Ectodermal cell (in vitro differentiated cells): ENCODE measurements around the gene RTP1.
"Not testable (repeated sequence)": the region's sequence is repeated elsewhere in the genome, so short reads cannot be mapped to it uniquely, and the experiment has no call there.

ENCODE experiments used
- H3K27ac ChIP-seq: 2 replicates; pipeline ENCODE4 v1.7.0; 2013; ENCODE audit warnings: mild to moderate bottlenecking, low read depth, low read length; ENCODE audit not compliant: insufficient read depth, poor library complexity, severe bottlenecking
- H3K27me3 ChIP-seq: 2 replicates; pipeline ENCODE4 v1.7.0; 2013; ENCODE audit warnings: mild to moderate bottlenecking, low read length; ENCODE audit not compliant: insufficient read depth, control insufficient read depth, poor library complexity, severe bottlenecking
- H3K36me3 ChIP-seq: one replicate; pipeline ENCODE4 v1.7.0; 2013; ENCODE audit warnings: low read length; ENCODE audit not compliant: control insufficient read depth, insufficient read depth
- H3K4me1 ChIP-seq: one replicate; pipeline ENCODE4 v1.7.0; 2013; ENCODE audit warnings: low read length; ENCODE audit not compliant: control insufficient read depth, insufficient read depth
- H3K4me3 ChIP-seq: 2 replicates; pipeline ENCODE4 v1.7.0; 2013; ENCODE audit warnings: low read depth, low read length, control low read depth; ENCODE audit not compliant: insufficient read depth
- H3K9me3 ChIP-seq: 2 replicates; pipeline ENCODE4 v1.7.0; 2013; ENCODE audit warnings: mild to moderate bottlenecking, low read length, moderate library complexity; ENCODE audit not compliant: control insufficient read depth
- WGBS, 2 experiments: methylation state at CpG; one replicate each; pipeline ENCODE4 v1.1.7; 2013; ENCODE audit warnings: missing lambda C conversion rate in 2 of 2; 5-methylcytosine and 5-hydroxymethylcytosine counted together

Gene RTP1

GRCh38 chr3:187236962-187237361 lies 39.7 kb downstream of the RTP1 start:
- Histone ChIP-seq H3K4me1 (no peaks in the 10 kb centered on the region), H3K36me3 (no peaks in the 10 kb centered on the region), H3K27ac (no peak overlapping the region), H3K27me3 (no peaks in the 10 kb centered on the region), H3K9me3 (no peaks in the 10 kb centered on the region), H3K4me3 (no peak overlapping the region)
- WGBS, 2 experiments, result 85 to 89% methylated on average over 1 of the region's 1 CpG

GRCh38 chr3:187237741-187238140 lies 40.5 kb downstream of the RTP1 start:
- Histone ChIP-seq H3K36me3 (no peaks in the 10 kb centered on the region), H3K4me1 (no peaks in the 10 kb centered on the region), H3K9me3 (no peaks in the 10 kb centered on the region), H3K4me3 (no peak overlapping the region), H3K27me3 (no peaks in the 10 kb centered on the region), H3K27ac (no peak overlapping the region)

DNA sequence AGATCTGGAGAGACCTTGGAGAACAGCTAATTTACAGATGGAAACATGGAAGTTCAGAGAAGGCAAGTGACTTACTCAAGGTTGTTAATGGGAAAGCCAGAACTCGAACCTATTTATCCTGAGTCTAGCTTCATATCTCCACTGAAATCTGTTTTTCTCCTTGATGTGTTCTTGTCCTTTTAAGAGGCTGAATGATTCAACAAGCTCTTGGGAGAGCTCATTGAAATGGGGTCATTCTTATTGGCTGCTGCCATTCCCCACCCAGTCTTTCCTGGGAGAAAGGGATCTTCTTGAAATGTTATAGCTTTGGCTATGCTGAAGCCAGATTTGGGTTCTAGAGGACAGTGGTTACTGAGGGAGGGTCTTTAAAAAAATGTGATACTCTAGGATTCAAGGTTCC lies 41.0 kb downstream of the RTP1 start:
- Histone ChIP-seq H3K27ac (no peak overlapping the region), H3K9me3 (no peaks in the 10 kb centered on the region), H3K4me3 (no peak overlapping the region), H3K4me1 (no peaks in the 10 kb centered on the region), H3K36me3 (no peaks in the 10 kb centered on the region), H3K27me3 (no peaks in the 10 kb centered on the region)
- WGBS, 2 experiments, result 88 to 93% methylated on average over 1 of the region's 1 CpG

GRCh38 chr3:187238835-187239234 lies 41.5 kb downstream of the RTP1 start:
- not testable (repeated sequence) for H3K27ac ChIP-seq, H3K4me1 ChIP-seq, H3K4me3 ChIP-seq, H3K36me3 ChIP-seq, H3K27me3 ChIP-seq, H3K9me3 ChIP-seq
- 77 to 89% methylated on average over 3 to 4 of the region's 4 CpGs for WGBS, 2 experiments

GRCh38 chr3:187242435-187242834 lies 45.1 kb downstream of the RTP1 start:
- no peaks in the 10 kb centered on the region for H3K9me3 ChIP-seq
- 86% methylated on average over 5 of the region's 5 CpGs for WGBS, 2 experiments
- H3K36me3 ChIP-seq, result no peaks in the 10 kb centered on the region
- no peaks in the 10 kb centered on the region for H3K27me3 ChIP-seq
- H3K4me3 ChIP-seq, result no peak overlapping the region
- no peak overlapping the region for H3K27ac ChIP-seq
- no peaks in the 10 kb centered on the region for H3K4me1 ChIP-seq

- H3K4me3 ChIP-seq, result no peak overlapping the region
- no peaks in the 10 kb centered on the region for H3K36me3 ChIP-seq
- no peaks in the 10 kb centered on the region for H3K27me3 ChIP-seq
- H3K9me3 ChIP-seq, result no peaks in the 10 kb centered on the region
- 93 to 96% methylated on average over 4 of the region's 4 CpGs for WGBS, 2 experiments
- H3K27ac ChIP-seq, result no peak overlapping the region
- no peaks in the 10 kb centered on the region for H3K4me1 ChIP-seq
These were observed 45.6 kb downstream of the RTP1 start for GRCh38 chr3:187242900-187243299.

DNA sequence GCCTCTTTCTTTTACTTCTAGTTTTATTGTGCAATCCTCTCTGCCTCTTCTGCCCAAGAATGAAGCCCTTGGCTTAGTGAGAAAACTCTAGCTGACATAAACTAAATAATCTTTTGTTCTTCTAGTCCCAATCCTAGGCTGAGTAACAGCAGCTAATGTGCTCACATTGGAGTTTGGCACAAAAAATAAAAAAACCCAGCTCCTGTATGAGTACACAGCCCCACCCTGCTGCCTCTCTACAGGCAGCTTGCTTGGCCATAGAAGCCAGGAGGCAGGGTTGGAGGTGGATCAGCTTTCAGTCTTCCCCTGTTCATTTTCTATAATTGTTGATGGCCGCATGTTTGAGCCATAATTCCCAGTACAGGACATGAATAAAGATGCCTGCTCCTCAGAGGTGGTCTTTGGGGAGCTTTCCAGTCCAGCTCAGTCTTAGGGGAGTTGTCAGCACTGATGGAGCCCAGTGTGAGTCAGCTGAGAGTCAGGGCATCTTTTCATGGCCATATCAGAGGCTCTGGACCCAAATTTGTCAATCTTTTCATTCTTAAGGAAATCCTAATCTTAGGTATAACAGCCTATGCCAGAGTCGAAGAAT lies 46.7 kb downstream of the RTP1 start:
- WGBS, 2 experiments, result 93 to 96% methylated on average over 2 of the region's 2 CpGs
- no peak overlapping the region for H3K4me3 ChIP-seq
- H3K27ac ChIP-seq, result no peak overlapping the region
- no peaks in the 10 kb centered on the region for H3K27me3 ChIP-seq
- no peaks in the 10 kb centered on the region for H3K36me3 ChIP-seq
- no peaks in the 10 kb centered on the region for H3K9me3 ChIP-seq
- H3K4me1 ChIP-seq, result no peaks in the 10 kb centered on the region

- 84 to 87% methylated on average over 3 of the region's 3 CpGs for WGBS, 2 experiments
- Histone ChIP-seq H3K27ac (no peak overlapping the region), H3K4me3 (no peak overlapping the region)
These were observed 50.1 kb downstream of the RTP1 start for GRCh38 chr3:187247398-187247797.

More at GRCh38 chr3:187247398-187247797, 50.1 kb downstream of the RTP1 start:
- H3K27me3 ChIP-seq, result no peaks in the 10 kb centered on the region
- H3K36me3 ChIP-seq, result no peaks in the 10 kb centered on the region
- no peaks in the 10 kb centered on the region for H3K9me3 ChIP-seq
- no peaks in the 10 kb centered on the region for H3K4me1 ChIP-seq
